PC-9 (cell line): ENCODE measurements around the gene C1QL3. TPM values are rescaled to one million over a fixed set of nuclear protein-coding genes. Genes with fewer than 3 reads are reported as not detected.

Experiments
- BruUV-seq: library from RNA; stranded (reverse); fragments of 400-500 nt; replicated peaks from 2 replicates; lab custom pipeline; 2021; lab: Mats Ljungman, UMichigan
- CTCF ChIA-PET: fragments of 300-600 bp; sonication (Branson Sonifier 250); formaldehyde crosslinking; loops from one replicate; lab custom pipeline; 2022; ENCODE audit warnings: antibody characterized with exemption; lab: Charles Lee
- POLR2A ChIA-PET: fragments of 300-600 bp; sonication (Branson Sonifier 250); formaldehyde crosslinking; loops from one replicate; lab custom pipeline; 2022; ENCODE audit warnings: antibody characterized with exemption; ENCODE audit not compliant: unreplicated experiment; lab: Charles Lee
- DNase-seq, 2 experiments: peaks; one replicate each; pipeline versions ENCODE4 v3.0.0 to v3.0.0-alpha.2; 2015 to 2022; ENCODE audit warnings: mixed read lengths in 1 of 2
- H2AFZ ChIP-seq: fragments of 200-600 bp; sonication (generic); 2 replicates; pipeline ENCODE4 v1.8.1; 2017; ENCODE audit warnings: antibody characterized with exemption
- H3F3A ChIP-seq: fragments of 200-600 bp; sonication (generic); 2 replicates; pipeline ENCODE4 v1.8.1; 2017; ENCODE audit warnings: antibody characterized with exemption, mild to moderate bottlenecking, low read depth; ENCODE audit not compliant: insufficient read depth
- H3K27ac ChIP-seq: fragments of 200-600 bp; sonication (generic); 2 replicates; pipeline ENCODE4 v1.6.1; 2016; ENCODE audit warnings: mixed run types
- H3K27me3 ChIP-seq: fragments of 200-600 bp; sonication (generic); 2 replicates; pipeline ENCODE4 v1.6.1; 2016; ENCODE audit warnings: low read depth, mixed run types; ENCODE audit not compliant: insufficient read depth
- H3K36me3 ChIP-seq: fragments of 200-600 bp; sonication (generic); 2 replicates; pipeline ENCODE4 v1.6.1; 2016; ENCODE audit warnings: low read depth, mixed run types
- H3K4me1 ChIP-seq: fragments of 200-600 bp; sonication (generic); replicated peaks from 2 replicates; pipeline ENCODE4 v1.6.1; 2016; ENCODE audit warnings: mixed run types; ENCODE audit not compliant: insufficient read depth
- H3K4me2 ChIP-seq: fragments of 200-600 bp; sonication (generic); 2 replicates; pipeline ENCODE4 v1.6.1; 2017; ENCODE audit warnings: mixed run types
- H3K4me3 ChIP-seq: fragments of 200-600 bp; sonication (generic); 2 replicates; pipeline ENCODE4 v1.6.1; 2016; ENCODE audit warnings: mixed run types
- H3K79me2 ChIP-seq: fragments of 200-600 bp; sonication (generic); 2 replicates; pipeline ENCODE4 v1.6.1; 2017; ENCODE audit warnings: low read depth, mixed run types
- H3K9me2 ChIP-seq: fragments of 200-600 bp; sonication (generic); 2 replicates; pipeline ENCODE4 v1.8.1; 2017; ENCODE audit warnings: mild to moderate bottlenecking; ENCODE audit not compliant: insufficient read depth
- H3K9me3 ChIP-seq: fragments of 200-600 bp; sonication (generic); 2 replicates; pipeline ENCODE4 v1.8.1; 2016; ENCODE audit warnings: low read depth; ENCODE audit not compliant: insufficient read depth
- H4K20me1 ChIP-seq: fragments of 200-600 bp; sonication (generic); 2 replicates; pipeline ENCODE4 v1.8.1; 2017; ENCODE audit not compliant: insufficient read depth
- CTCF ChIP-seq: fragments of 200-600 bp; sonication (generic); conservative IDR thresholded peaks from 2 replicates; pipeline ENCODE4 v1.6.1; 2017; ENCODE audit warnings: mixed run types, antibody characterized with exemption, mild to moderate bottlenecking, moderate library complexity
- EZH2 ChIP-seq: fragments of 200-600 bp; sonication (generic); IDR thresholded peaks from 2 replicates; pipeline ENCODE4 v1.8.0; 2017; ENCODE audit warnings: antibody characterized with exemption, low read depth
- intact Hi-C: fragments of 100-400 bp; cut with micrococcal nuclease; formaldehyde crosslinking; loops from one replicate; pipeline ENCODE4 v1.10.0; 2022; ENCODE audit not compliant: unreplicated experiment
- total RNA-seq: library from RNA; stranded (reverse); gene quantifications from 2 replicates; pipeline ENCODE4 v1.2.3, GENCODE V29; 2021

The C1QL3 gene
- total RNA-seq, 1 experiment from 2014 or later, result not detected

- Histone ChIP-seq H3K4me2 (no peak overlapping the region), H3K36me3 (no peaks in the 10 kb centered on the region), H3K4me3 (no peak overlapping the region), H3K9me3 (no peaks in the 10 kb centered on the region), H4K20me1 (no peaks in the 10 kb centered on the region), H3K27ac (no peak overlapping the region), H3K9me2 (no peaks in the 10 kb centered on the region), H3K4me1 (no peaks in the 10 kb centered on the region), H3K79me2 (no peaks in the 10 kb centered on the region), H3F3A (no peaks in the 10 kb centered on the region), H3K27me3 (no peaks in the 10 kb centered on the region), H2AFZ (no peak overlapping the region)
- intact Hi-C loops, result no loop called here
- ChIA-PET POLR2A (no interaction called here), CTCF (no interaction called here)
- no TSS peak for BruUV-seq
- TF ChIP-seq EZH2 (no peak), CTCF (no peak)
- DNase-seq, result no peak
These were observed 43.9 kb upstream of the C1QL3 start for GRCh38 chr10:16565604-16566003.

GRCh38 chr10:16562891-16563290 is 41.2 kb upstream of the C1QL3 start:
- H3F3A ChIP-seq, result no peaks in the 10 kb centered on the region
- intact Hi-C loops, result no loop called here
- H2AFZ ChIP-seq, result no peak overlapping the region
- H3K9me2 ChIP-seq, result no peaks in the 10 kb centered on the region
- no peak overlapping the region for H3K27ac ChIP-seq
- no peaks in the 10 kb centered on the region for H3K4me1 ChIP-seq
- BruUV-seq, result no TSS peak
- TF ChIP-seq EZH2, result no peak
- no peak for TF ChIP-seq CTCF
- ChIA-PET CTCF (no interaction called here), POLR2A (no interaction called here)
- no peaks in the 10 kb centered on the region for H4K20me1 ChIP-seq
- no peaks in the 10 kb centered on the region for H3K36me3 ChIP-seq
- DNase-seq, result no peak
- no peaks in the 10 kb centered on the region for H3K9me3 ChIP-seq
- H3K79me2 ChIP-seq, result no peaks in the 10 kb centered on the region
- H3K4me2 ChIP-seq, result no peak overlapping the region
- H3K27me3 ChIP-seq, result no peaks in the 10 kb centered on the region
- H3K4me3 ChIP-seq, result no peak overlapping the region

- H3K27ac ChIP-seq, result no peak overlapping the region
- H3K79me2 ChIP-seq, result no peaks in the 10 kb centered on the region
- no peak overlapping the region for H3K4me3 ChIP-seq
- no peaks in the 10 kb centered on the region for H4K20me1 ChIP-seq
- no peaks in the 10 kb centered on the region for H3F3A ChIP-seq
- BruUV-seq, result no TSS peak
- DNase-seq, result no peak
- H3K9me3 ChIP-seq, result no peaks in the 10 kb centered on the region
- no peak overlapping the region for H3K4me2 ChIP-seq
- no peaks in the 10 kb centered on the region for H3K9me2 ChIP-seq
- no peaks in the 10 kb centered on the region for H3K36me3 ChIP-seq
- no peak overlapping the region for H2AFZ ChIP-seq
- POLR2A ChIA-PET, result no interaction called here
- no peaks in the 10 kb centered on the region for H3K4me1 ChIP-seq
- no peak for TF ChIP-seq EZH2
- TF ChIP-seq CTCF, result no peak
- intact Hi-C loops, result no loop called here
- H3K27me3 ChIP-seq, result no peaks in the 10 kb centered on the region
- CTCF ChIA-PET, result no interaction called here
These were observed 37.6 kb upstream of the C1QL3 start for GRCh38 chr10:16559236-16559773.
